HG03196 (cell line): ENCODE results near the gene BRPF1.
A peak's percentile ranks its signal among the peaks of the same experiment; 100 is the strongest.
"Not testable (repeated sequence)": the region's sequence is repeated elsewhere in the genome, so short reads cannot be mapped to it uniquely, and the experiment has no call there.

Experiments used
- ATAC-seq: cut with Tn5 transposase; IDR thresholded peaks from one replicate; pipeline ENCODE4 v1.9.1; 2021; ENCODE audit not compliant: unreplicated experiment

BRPF1 gene

DNA sequence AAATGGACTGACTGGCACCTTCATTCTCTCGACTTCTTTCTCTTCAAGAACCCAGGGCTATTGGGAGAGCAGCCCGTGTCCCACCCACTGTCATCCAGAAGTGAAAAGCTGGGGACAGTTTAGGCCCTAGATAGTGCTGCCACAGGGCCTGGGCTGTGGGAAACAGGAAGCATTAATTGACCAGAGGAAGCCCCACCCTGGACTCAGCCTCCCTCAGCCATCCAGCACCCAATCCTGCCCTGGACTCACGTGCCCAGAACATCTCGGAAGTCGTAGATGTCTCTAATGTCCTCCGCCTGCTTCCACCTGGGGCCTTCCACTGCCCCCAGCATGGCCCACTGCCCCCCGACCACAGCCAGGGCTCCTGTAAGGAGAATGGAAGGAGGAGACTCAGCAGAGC is 35.9 kb downstream of the BRPF1 start:
- no peak for ATAC-seq

DNA sequence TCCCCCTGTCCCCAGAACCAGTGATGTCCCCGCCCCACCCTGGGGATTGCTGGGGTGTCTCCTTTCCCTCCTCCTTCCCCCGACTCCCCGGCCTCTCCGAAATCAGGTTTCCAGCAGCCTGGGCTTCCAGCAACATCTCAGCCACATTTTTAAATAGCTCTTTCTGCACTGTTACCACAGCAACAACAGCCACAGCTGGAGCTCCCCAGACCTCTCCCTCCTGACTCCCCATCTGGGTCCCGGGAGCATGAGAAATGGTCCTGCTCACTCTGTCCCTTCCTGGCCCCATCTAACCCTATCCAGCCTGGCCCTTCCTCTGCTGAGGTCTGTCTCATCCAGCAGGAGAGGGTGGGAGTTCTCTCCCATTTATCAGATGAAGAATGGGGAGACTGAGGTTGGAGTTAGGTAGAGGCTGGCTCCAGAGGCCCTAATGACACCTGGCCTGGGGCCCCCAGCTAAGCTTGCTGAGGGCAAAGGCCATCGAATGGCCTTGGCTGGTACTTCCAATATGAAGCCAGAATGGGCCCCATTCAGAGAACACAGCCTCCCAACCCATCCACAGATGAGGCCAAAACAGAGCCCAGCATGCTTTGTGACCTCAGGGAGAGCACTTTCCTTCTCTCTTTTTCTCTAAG is 36.7 kb downstream of the BRPF1 start:
- no peak for ATAC-seq

DNA sequence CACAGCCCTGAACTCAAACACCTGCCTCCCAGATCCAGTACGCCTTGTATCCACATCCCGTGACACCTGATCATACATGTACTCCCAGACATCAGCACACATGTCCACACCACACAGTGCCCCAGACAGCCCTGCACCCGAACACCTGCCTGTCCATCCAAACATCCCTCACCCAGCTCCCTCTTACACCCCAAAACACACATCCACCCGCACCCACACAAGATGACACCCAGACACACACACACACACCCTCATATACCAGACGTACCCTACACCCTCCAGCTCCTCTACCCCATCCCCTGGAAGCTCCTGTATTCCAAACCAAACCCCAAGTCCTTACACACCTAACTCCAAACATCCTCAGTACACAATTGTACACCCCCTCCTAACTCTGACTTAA is 37.5 kb downstream of the BRPF1 start:
- ATAC-seq = no peak

DNA sequence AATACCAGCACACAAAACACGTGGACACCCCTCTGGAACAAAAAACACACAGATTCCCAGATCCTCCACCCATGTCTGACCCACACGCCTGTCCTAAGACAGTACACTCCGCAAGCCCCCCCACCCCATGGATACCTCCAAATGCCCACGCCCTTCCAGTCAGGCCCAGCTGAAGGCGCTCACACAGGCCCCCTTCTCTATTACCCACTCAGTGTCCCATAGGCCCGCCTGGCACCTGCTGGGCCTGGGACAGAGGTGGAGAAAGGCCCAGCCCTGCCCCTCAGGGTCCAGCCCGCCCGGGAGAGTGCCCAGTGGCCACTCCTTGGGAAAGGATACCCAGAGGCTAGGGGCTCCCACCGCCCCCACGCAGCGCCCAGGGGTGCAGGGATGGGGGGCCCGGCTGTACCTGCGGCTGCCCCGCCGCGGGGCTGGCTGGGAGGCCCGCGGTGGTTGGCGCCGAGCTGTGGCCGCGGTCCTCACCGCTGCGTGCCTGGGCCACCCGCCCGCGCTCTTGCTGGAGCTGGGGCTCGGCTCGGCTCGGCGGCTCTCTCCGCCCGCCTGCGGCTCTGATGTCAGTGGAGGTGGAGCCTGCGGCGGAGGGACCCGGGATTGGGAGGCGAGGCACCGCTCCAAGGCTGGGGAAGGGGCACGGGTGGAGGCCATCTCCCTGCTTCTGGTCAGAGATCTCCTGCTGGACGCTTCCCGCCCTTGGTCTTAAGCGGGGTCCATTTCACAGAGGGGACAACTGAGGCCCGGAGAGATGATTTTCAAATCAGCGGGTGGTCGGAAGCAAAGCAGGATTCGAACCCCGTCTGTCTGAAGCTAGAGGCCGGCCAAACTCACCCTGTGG is 38.1 kb downstream of the BRPF1 start, which contains the start of gene CAMK1:
Gene CAMK1, minus strand, starts transcription at position 522 of the 850 bp plus-strand sequence. CDS start 2,198 bp downstream, outside the sequence.
- ATAC-seq = no peak

DNA sequence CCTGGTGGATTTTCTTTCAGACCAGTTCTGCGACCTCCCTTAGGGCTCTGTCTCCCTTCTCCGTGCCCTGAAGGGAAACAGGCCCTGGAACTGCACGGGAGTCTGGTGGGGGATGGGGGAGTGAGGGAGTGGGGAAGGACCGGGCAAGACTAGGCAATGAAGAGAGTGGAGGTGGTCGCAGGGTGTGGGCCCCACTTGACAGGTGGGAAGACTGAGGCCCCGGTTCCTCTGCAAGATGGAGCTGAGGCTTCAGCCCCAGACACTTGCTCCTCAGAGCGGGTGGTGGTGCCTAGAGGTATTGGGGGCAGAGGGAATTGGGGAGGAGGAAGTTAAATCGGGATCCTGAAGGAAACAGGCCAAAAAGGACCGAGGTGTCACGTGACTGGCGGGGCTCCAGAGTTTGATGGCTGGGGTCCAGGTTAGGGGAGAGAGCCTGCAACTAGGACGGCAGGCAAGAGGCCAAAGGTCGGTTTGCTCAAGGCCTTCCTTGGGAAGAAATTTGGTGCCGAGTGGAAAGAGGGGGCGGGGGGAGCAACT is 38.8 kb downstream of the BRPF1 start:
- ATAC-seq = no peak

DNA sequence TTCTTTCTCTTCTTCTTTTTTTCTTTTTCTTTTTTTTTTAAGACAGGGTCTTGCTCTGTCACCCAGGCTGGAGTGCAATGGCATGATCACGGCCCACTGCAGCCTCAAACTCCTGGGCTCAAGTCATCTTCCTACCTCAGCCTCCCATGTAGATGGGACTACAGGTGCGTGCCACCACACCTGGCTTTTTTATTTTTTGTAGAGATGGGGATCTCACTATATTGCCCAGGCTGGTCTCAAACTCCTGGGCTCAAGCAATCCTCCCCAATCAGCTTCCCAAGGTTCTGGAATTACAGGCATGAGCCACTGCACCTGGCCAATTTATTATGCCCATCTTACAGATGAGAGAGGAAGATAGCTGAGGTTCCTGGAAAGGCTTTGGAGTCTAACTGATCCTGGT is 39.5 kb downstream of the BRPF1 start:
- not testable (repeated sequence) for ATAC-seq

DNA sequence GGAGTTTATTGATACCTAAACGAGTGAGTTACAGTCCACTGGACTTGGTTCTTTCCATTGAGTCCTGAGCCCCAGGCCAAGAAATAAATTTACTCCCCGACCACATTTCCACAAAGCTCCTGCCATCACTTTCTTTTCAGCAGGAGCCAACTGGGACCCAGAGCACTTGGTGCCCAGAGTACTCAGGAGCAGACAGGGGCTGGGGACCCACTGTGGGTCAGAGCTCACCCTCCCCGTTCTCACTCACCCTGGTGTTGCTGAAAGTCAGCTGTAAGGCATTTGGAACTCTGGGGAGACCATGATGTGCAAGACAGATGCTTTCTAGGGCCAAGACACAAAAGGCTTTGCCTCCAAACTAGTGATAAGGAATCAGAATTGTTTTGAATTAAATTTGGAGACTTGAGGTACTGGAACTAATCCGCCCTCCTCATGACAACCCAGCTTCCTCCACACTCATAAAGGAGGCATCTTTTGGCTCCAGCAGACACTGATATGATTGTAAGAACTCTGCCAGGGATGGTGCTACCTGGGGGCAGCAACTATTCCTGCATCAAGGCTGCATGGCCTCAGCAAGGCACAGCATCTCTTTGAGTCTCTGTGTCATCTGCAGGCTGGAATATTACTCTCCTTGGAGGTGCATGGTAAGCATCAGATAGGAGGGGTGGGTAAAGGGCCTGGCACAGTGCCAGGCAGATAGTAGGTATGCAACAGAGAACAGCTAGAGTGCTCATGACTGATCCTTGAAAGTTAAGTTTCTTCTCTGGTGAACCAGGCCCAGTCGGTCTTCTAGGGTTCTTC is 45.6 kb downstream of the BRPF1 start:
- ATAC-seq = no peak

DNA sequence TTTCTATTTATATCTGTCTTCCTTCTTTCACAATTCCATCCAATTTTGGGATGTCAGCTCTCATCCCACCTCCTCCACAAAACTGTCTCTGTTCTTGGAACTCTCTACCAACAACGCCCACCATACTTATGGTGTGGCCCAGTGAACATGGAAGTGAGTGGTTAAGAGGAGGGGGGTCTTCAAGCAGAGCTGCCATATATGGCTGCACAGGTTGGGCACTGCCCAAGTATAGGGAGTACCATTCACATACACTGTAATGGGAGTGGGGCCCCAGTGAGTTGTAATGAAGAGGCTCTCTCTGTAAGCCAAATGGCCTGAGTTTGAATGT is 46.1 kb downstream of the BRPF1 start:
- ATAC-seq = no peak

DNA sequence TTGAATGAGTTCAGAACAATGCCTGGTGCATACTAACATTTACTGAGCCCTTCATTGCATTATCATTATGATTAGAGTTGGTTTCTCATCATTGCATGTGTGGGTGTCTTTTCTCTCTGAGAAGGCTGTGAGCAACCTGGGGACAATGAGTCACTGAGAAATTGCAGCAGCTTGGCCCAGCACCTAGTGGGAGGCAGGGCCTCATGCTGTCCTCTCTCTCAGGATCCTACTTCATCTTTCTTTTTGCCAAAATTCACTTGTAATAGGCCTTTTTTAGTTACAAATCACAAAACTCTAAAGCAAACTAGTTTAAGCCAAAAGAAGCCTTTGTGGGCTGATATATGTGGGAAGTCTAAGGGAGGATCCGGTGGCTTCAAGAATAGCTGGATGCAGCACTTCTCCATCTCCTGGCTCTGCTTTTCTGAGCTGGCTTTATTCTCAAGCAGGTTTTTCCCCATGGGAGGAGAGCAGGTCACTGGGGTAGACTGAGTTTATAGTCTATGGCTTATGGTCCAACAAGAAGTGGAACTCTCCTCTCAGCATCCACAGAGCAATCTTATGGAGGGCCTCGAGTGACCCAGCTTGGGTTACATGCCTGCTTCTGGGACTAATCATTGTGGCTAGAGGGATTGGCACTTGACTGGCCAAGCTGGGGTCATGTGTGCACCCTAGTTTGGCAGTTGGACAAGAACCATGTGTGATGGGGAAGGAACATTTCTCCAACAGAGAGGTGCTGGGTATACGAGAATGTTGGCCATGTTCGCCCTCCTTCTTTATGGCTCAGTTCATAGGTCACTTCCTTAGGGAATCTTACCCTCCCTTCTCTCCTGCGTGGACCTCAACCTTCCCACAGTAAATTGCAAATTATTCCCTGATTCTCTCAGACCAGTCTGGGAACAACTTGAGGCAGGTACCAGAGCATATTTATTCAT is 46.9 kb downstream of the BRPF1 start:
- no peak for ATAC-seq

DNA sequence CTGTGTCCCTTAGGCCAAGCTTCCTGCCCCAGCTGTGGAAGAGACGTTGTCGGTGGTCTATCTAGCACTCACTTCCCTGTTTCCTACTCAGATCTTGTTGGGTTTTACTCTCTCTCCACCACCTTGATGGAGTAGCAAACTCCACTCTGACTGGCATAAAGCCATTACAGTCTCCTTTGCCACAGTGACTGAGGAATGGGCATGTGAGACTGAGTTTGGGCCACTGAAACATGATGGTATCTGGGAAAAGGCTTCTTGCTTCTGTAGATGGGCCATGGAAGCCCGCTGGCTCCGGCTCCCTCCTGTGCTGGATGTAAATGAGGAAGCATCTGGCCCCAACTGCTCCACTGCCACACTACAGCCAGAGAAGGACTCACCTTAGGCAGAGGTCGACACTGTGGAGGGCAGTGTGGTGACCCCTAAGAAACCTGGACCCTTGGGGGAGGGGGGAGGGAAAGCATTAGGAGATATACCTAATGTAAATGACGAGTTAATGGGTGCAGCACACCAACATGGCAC is 47.6 kb downstream of the BRPF1 start:
- ATAC-seq = no peak

DNA sequence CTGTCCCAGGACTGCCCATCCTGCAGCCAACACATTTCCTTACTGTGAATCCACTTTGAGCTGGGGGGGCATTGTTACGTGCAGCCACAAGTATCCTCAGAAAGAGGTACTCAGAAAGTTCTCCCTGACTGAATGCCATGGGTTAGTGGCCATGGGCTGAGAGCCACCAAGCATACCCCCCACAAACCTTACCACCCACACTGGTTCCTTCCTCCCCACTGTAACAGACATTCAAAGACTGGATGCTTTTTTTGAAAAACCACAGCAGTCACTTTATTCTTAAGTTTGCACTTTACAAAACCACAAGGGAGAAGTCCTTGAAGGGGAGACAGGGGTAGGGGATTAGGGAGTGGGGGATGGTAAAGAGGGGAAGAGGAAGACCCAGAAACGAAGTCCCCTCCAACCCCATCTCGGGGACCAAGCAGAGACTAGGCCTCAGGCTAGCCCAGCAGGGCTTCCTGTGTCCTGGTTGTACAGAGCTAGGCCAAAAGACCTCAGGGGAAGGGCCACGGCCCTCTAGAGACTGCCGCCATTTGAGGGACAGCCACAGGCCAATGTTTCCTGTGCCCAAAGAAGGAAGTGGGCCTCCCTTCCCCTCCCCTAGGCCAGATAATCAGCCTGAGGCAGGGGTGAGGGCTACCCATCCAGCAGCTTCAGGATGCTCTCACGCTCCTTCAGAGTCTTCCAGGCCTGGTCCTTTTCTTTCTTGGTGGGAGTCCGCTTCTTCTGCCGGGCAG is 48.4 kb downstream of the BRPF1 start:
- ATAC-seq = peak; percentile 65

DNA sequence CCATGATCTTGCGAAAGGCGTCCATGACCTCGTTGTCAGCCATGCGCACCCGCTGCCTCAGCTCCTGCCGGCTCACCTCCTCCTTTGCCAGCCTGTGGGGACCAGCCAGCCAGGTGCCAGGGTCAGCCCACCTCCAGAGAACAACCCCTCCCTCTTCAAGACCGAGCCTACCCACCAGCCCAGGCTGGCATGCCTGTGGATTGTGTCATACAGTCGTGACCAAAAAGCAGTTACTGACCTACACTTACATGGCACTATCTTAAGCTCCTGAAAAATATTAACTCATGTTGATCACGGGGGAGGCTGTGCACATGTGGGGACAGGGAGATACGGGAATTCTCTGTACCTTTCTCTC is 48.9 kb downstream of the BRPF1 start:
- ATAC-seq = peak; percentile 7

DNA sequence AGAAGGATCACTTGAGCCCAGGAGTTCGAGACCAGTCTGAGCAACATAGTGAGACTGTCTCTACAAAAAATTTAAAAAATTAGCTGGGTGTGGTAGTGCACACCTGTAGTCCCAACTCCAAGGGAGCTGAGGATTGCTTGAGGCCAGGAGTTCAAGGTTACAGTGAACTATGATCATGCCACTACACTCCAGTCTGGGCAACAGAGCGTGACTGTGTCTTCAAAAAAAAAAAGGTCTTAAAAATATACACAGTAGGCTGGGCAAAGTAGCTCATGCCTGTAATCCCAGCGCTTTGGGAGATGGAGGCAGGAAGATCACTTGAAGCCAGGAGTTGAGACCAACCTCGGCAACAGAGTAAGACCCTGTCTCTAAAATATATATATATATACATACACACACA is 49.4 kb downstream of the BRPF1 start:
- ATAC-seq = no peak

DNA sequence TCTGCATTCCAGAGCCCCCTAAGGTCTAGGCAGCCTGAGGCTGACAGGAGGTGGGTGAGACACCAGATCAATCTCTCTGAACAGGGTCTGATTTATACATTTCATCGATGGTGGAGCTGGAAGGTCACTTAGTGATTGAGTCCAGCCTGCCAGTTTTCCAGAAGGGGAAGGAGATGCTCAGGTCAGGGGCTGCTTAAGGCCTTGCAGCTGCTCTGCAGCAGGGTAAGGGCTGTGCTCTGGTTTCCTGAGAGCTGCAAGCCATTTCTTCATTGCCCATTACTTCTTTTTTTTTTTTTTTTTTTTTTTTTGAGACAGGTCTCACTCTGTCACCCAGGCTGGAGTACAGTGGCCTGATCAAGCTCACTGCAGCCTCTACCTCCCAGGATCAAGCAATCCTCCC is 50.0 kb downstream of the BRPF1 start:
- no peak for ATAC-seq

DNA sequence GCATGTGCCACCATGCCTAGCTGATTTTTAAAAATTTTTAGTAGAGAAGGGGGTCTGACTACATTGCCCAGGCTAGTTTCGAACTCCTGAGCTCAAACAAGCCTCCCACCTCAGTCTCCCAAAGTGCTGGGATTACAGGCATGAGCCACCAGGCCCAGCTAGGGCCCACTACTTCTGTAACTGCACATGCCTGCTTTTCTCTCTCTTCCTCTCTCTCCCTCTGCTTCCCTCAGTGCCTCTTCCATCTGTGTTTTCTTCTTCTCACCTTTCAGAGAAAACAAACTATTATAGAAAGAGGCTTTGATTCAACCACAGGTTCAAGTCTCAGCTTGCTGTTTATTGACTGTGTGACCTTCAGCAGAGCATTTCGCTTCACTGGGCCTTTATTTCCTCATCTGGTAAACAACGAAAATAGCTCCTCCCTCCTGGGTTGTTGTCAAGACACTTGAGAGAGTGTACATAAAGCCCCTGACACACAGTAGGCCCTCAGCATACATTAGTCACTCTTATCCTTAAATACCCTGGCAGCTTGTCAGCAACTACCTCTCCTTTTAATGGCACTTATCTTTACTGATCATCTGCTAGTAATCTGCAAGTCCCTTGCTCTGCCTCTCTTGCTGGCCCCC is 50.6 kb downstream of the BRPF1 start:
- ATAC-seq = no peak

DNA sequence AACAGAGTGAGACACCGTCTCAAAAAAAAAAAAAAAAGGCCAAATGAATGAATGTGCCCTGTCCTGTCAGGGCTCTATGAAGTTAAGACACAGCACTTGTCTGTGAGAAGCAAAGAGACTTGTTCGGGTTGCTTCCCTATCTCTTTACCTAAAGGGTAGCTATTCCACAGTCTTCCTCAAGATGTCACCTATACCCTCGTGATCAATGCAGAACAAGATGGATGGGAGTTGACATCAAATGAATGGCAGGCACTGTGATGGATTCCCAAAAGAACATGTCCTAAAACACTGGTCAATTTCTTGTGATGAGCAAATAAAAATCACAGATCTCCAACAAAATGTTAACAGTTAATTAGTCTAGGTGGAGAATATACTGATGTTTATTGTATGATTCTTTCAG is 51.2 kb downstream of the BRPF1 start:
- no peak for ATAC-seq

DNA sequence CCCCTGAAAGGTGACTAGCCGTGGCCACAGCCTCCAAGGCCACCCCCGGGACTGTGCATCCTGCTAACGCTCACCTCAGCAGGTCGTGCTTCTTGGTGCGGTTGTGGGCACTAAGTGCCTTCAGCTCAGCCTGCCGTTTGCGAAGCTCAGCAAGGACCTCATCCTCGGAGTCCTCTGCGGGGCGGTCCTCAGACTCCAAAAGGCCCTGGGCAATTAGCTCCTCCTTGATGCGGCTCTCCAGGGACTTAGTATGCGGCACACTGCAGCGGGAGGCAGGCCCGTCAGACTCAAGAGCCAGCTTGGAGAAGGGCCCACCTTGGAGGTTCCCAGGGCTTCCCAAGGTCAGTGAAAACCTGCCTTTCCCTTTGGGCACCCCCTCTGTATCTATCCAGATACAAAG is 52.4 kb downstream of the BRPF1 start:
- no peak for ATAC-seq

DNA sequence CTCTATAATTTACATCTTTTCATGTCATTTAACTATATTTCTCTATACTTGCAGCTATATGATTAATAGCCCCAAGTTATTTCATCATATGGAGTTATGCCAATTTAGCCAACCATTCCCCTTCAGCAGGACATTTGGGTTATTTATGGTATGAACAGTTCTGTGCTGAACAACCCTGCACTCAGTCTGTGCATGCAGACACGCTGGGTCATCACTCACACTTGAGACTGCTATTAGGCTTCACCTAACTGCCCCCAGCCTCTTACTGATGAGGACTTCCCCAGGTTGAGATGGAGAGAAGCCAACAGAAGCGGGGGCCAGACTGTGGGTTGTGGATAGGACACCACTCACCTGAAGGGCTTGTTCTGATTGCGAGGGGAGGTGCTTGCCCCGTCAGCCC is 53.4 kb downstream of the BRPF1 start:
- no peak for ATAC-seq

DNA sequence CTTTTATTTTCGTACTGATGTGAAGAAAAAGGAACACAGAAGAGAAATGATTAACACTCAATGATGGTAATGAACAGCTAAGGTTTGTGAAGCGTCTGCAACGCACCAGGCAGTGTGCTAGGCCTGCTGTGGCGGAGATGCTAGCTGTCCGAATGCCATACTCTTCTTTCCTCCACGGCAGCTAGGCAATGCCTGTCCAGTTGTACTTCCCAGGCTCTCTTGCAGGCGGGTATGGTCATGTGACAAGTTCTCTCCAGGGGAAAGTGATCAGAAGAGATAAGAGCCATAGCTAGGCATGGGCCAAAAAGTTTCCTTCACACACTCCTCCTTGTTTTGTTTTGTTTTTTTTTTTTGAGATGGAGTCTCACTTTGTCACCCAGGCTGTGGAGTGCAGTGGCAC is 54.1 kb downstream of the BRPF1 start:
- ATAC-seq = no peak
